Stimulated activated CD8-positive, alpha-beta memory T cell treated with anti-CD3 and anti-CD28 coated beads, Interleukin-12 subunit alpha, Interleukin-12 subunit beta, amount 100 ng/mL, for 24 hours (primary cell): ENCODE data around the gene MEF2C.
"Not testable (repeated sequence)": the region's sequence is repeated elsewhere in the genome, so short reads cannot be mapped to it uniquely, and the experiment has no call there.

Experiments
- DNase-seq: peaks from one replicate; pipeline ENCODE4 v3.0.0-alpha.2; 2020; ENCODE audit errors: extremely low read depth

Gene MEF2C

GRCh38 chr5:88803309-88803708 lies 79.7 kb downstream of the MEF2C start:
- DNase-seq: no peak

- no peak for DNase-seq
These were observed 82.9 kb downstream of the MEF2C start for GRCh38 chr5:88799938-88800535.

- DNase-seq: not testable (repeated sequence)
These were observed 84.1 kb downstream of the MEF2C start for GRCh38 chr5:88798933-88799332.

- DNase-seq: not testable (repeated sequence)
These were observed 89.2 kb downstream of the MEF2C start for GRCh38 chr5:88793797-88794196.

GRCh38 chr5:88792144-88792840 lies 90.7 kb downstream of the MEF2C start:
- no peak for DNase-seq

GRCh38 chr5:88787856-88788255 lies 95.1 kb downstream of the MEF2C start:
- DNase-seq: no peak

GRCh38 chr5:88786789-88787188 lies 96.2 kb downstream of the MEF2C start:
- DNase-seq: no peak

- no peak for DNase-seq
These were observed 97.0 kb downstream of the MEF2C start for GRCh38 chr5:88785746-88786565.

GRCh38 chr5:88782571-88782970 lies 100.4 kb downstream of the MEF2C start:
- no peak for DNase-seq

- DNase-seq: no peak
These were observed 102.2 kb downstream of the MEF2C start for GRCh38 chr5:88780736-88781135.

- no peak for DNase-seq
These were observed 104.2 kb downstream of the MEF2C start for GRCh38 chr5:88778736-88779135.

GRCh38 chr5:88776692-88777091 lies 106.3 kb downstream of the MEF2C start:
- no peak for DNase-seq

- no peak for DNase-seq
These were observed 110.2 kb downstream of the MEF2C start for GRCh38 chr5:88772831-88773230.

- DNase-seq: no peak
These were observed 110.9 kb downstream of the MEF2C start for GRCh38 chr5:88772047-88772446.

GRCh38 chr5:88770276-88771257 lies 112.4 kb downstream of the MEF2C start:
- DNase-seq: no peak

- no peak for DNase-seq
These were observed 113.8 kb downstream of the MEF2C start for GRCh38 chr5:88769165-88769564.

- no peak for DNase-seq
These were observed 114.6 kb downstream of the MEF2C start for GRCh38 chr5:88768411-88768810.

GRCh38 chr5:88765798-88766197 lies 117.2 kb downstream of the MEF2C start:
- no peak for DNase-seq

- DNase-seq: no peak
These were observed 117.8 kb downstream of the MEF2C start for GRCh38 chr5:88765171-88765570.

- DNase-seq: no peak
These were observed 121.0 kb downstream of the MEF2C start for GRCh38 chr5:88761939-88762338.

GRCh38 chr5:88761269-88761850 lies 121.6 kb downstream of the MEF2C start:
- no peak for DNase-seq
